ENCODE results near the gene ZSCAN20.

ZSCAN20 gene

DNA sequence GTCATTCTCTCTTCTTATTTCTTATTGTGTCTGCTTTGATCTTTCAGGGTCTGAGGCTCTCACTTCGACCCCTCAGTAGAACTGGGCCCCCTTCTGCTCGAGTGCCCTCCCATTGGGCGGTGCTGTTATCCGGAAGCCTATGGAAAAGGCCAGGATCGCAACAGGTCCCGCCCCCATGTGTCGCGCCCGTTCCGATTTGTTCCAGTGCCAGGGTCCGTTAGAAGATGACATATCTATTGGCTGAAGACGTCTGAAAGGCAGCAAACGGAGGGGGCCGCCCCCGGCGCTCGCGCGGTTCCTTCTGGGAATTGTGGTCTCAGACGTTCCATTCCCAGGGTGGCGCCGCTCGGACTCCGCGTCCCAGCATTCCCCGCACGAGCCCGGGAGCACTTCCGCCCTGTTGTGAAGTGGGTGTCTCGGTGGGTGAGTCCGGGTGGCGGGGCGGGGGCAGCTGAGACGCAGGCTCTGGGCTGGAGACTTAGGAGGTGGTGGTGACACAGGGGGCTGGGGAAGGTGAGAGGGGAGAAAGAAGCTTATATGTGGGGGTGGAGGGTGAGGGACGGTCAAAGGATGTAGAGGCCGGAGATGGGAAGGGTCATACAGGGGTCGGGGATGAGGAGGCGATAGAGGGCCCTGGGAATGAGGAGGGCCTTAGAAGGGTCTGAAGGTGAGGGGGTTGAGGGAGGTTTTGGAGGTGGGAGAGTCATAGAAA lies at the start of gene ZSCAN20:
Gene ZSCAN20 (plus strand): TSS at position 377 of the 712 bp plus-strand sequence. CDS start 6,644 bp downstream, outside the sequence.
- Histone ChIP-seq H3K27ac (ENCODE audit: low read depth, low read length) (peak within 1 kb of the TSS; percentile 80), H3K4me3 (ENCODE audit: low read length) (peak within 1 kb of the TSS; percentile 80), H3K36me3 (ENCODE audit: control insufficient read depth, insufficient read depth, low read length) (no peaks in the 10 kb centered on the region), H3K9ac (ENCODE audit: low read length) (peak within 1 kb of the TSS; percentile 42), H3K27me3 (ENCODE audit: control insufficient read depth, insufficient read depth, low read length) (no peaks in the 10 kb centered on the region), H3K4me1 (ENCODE audit: control insufficient read depth, insufficient read depth, low read length) (peaks cover 11% of the 10 kb centered on the region)

DNA sequence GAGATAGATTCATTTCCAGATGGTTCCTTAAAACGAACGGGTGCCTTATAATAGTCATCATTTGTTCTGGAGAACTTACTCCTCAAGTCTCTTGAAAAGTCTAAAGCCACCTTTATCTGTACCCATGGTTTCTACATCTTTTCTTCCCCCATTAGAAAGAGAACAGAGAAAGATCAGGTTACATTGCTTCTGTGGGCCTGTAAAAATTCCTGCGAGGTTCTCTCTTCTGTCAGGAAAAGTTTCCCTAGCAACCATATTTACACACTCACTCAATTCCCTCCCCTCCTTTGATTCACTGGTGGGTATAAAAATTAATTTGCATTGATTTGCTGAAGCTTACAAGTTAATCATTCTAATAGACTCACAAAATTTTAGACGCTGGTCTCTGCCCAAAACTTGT lies 48.2 kb upstream of the ZSCAN20 start:
- H3K27ac ChIP-seq (ENCODE audit: low read depth, low read length) = no peak overlapping the region
- peaks cover 2% of the 10 kb centered on the region for H3K36me3 ChIP-seq (ENCODE audit: control insufficient read depth, insufficient read depth, low read length)
- H3K4me3 ChIP-seq (ENCODE audit: low read length) = no peak overlapping the region
- peaks cover under 1% of the 10 kb centered on the region for H3K4me1 ChIP-seq (ENCODE audit: control insufficient read depth, insufficient read depth, low read length)
- no peak overlapping the region for H3K9ac ChIP-seq (ENCODE audit: low read length)
- H3K27me3 ChIP-seq (ENCODE audit: control insufficient read depth, insufficient read depth, low read length) = no peaks in the 10 kb centered on the region

DNA sequence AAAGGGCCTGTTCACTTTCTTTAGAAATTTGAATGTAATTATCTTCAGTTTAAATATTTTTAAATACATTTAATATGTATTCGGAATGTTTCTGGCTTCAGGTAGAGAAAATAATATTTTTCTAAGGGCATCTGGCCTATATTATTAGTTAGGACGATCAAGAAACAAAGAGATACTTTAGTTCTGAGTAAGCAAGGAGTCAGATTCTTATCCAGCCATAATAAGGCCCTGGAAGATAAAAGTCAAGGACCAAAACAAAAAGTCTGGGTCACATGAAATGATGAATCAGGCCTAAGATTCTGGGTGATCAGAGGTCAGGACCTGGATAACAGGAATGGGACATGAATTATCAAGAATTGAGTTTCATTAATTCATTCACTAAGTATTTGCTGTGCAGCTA lies 47.8 kb upstream of the ZSCAN20 start:
- Histone ChIP-seq H3K4me1 (ENCODE audit: control insufficient read depth, insufficient read depth, low read length) (peaks cover 5% of the 10 kb centered on the region), H3K36me3 (ENCODE audit: control insufficient read depth, insufficient read depth, low read length) (peaks cover 2% of the 10 kb centered on the region), H3K4me3 (ENCODE audit: low read length) (no peak overlapping the region), H3K27ac (ENCODE audit: low read depth, low read length) (no peak overlapping the region), H3K9ac (ENCODE audit: low read length) (no peak overlapping the region), H3K27me3 (ENCODE audit: control insufficient read depth, insufficient read depth, low read length) (peaks cover 3% of the 10 kb centered on the region)

DNA sequence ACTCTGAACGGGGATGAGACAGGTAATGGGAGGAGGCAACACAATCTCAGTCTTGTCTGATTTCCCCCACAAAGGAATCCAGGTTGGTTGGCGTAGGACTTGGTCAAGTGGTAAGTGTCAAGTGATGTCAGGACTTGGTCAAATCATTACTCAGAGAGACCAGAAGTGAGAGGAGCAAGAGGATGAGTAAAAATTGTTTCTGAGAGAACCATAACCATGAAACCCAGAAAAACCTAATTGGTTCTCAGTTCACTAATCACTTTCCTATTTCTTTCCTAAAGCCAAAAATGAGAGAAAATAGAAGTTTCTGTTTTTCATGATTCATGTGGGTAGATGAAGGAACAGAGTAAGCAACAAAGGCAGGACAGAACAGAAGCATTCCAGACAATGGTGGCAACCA lies 46.5 kb upstream of the ZSCAN20 start:
- no peak overlapping the region for H3K27ac ChIP-seq (ENCODE audit: low read depth, low read length)
- peaks cover 10% of the 10 kb centered on the region for H3K4me1 ChIP-seq (ENCODE audit: control insufficient read depth, insufficient read depth, low read length)
- no peak overlapping the region for H3K4me3 ChIP-seq (ENCODE audit: low read length)
- H3K36me3 ChIP-seq (ENCODE audit: control insufficient read depth, insufficient read depth, low read length) = peaks cover 2% of the 10 kb centered on the region
- peaks cover 3% of the 10 kb centered on the region for H3K27me3 ChIP-seq (ENCODE audit: control insufficient read depth, insufficient read depth, low read length)
- no peak overlapping the region for H3K9ac ChIP-seq (ENCODE audit: low read length)

DNA sequence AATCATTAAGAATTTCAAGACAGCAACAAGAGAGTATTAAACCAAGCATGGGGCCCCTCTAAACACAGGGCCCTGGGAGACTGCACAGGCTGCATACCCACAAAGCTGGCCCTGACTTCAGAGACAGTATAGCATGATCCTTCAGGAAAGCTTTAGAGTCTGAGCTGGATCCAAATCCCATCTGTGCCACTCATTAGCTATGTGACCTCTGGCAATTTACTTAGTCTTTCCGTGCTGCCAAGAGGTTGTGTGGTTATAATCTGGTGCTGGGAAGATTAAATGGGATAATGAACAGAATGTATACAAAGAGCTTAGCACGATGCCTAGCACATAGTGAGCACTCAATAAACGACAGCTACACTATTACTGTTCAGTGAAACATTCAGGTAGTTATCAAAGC lies 45.5 kb upstream of the ZSCAN20 start:
- H3K36me3 ChIP-seq (ENCODE audit: control insufficient read depth, insufficient read depth, low read length) = peaks cover 2% of the 10 kb centered on the region
- no peak overlapping the region for H3K4me3 ChIP-seq (ENCODE audit: low read length)
- peaks cover 10% of the 10 kb centered on the region for H3K4me1 ChIP-seq (ENCODE audit: control insufficient read depth, insufficient read depth, low read length)
- no peak overlapping the region for H3K9ac ChIP-seq (ENCODE audit: low read length)
- no peak overlapping the region for H3K27ac ChIP-seq (ENCODE audit: low read depth, low read length)
- H3K27me3 ChIP-seq (ENCODE audit: control insufficient read depth, insufficient read depth, low read length) = peaks cover 3% of the 10 kb centered on the region

DNA sequence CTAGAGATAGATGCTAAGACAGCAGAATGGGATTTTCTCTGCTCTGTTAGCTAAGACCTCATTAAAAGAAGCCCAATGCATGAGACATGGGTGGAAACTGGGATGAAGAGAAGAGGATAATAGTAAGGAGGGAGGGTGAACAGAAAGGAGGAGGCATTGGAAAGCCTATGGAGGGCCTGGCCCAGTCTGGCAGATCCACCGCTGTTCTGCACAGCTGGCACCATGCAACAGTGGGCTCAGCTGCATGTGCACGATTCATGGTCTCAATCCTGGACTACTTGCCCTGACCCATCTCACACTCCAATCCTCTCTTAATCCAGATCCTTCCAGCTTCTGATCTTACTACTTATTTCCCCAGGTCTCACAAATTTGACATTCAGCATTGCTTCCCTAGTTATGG lies 43.8 kb upstream of the ZSCAN20 start:
- Histone ChIP-seq H3K9ac (ENCODE audit: low read length) (no peak overlapping the region), H3K4me3 (ENCODE audit: low read length) (no peak overlapping the region)

DNA sequence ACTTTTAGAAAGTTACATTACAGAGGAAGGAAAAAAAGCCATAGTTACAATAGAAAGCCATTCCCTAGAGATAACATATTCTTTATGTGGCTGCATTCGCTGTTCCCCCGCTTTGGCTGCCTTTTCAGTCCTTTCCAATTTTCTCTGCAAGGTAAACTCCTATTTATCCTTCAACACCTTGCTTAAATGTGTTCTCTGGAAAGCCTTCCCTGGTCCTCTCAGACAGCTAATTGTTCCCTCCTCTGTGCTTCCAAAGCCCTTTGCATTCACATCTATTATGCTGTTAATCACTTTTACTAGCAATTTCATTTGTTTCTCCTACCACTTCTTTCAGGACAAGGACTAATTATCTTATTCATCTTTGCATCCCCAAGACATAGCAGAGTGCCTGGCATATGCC lies 43.1 kb upstream of the ZSCAN20 start:
- peaks cover 3% of the 10 kb centered on the region for H3K27me3 ChIP-seq (ENCODE audit: control insufficient read depth, insufficient read depth, low read length)
- H3K9ac ChIP-seq (ENCODE audit: low read length) = no peak overlapping the region
- H3K27ac ChIP-seq (ENCODE audit: low read depth, low read length) = no peak overlapping the region
- H3K4me3 ChIP-seq (ENCODE audit: low read length) = peak overlapping the region; percentile 31
- peaks cover 2% of the 10 kb centered on the region for H3K36me3 ChIP-seq (ENCODE audit: control insufficient read depth, insufficient read depth, low read length)
- H3K4me1 ChIP-seq (ENCODE audit: control insufficient read depth, insufficient read depth, low read length) = peaks cover 10% of the 10 kb centered on the region

More for the DNA sequence above, 43.8 kb upstream of the ZSCAN20 start:
- Histone ChIP-seq H3K27ac (ENCODE audit: low read depth, low read length) (no peak overlapping the region), H3K27me3 (ENCODE audit: control insufficient read depth, insufficient read depth, low read length) (peaks cover 3% of the 10 kb centered on the region), H3K4me1 (ENCODE audit: control insufficient read depth, insufficient read depth, low read length) (peaks cover 10% of the 10 kb centered on the region), H3K36me3 (ENCODE audit: control insufficient read depth, insufficient read depth, low read length) (peaks cover 2% of the 10 kb centered on the region)

DNA sequence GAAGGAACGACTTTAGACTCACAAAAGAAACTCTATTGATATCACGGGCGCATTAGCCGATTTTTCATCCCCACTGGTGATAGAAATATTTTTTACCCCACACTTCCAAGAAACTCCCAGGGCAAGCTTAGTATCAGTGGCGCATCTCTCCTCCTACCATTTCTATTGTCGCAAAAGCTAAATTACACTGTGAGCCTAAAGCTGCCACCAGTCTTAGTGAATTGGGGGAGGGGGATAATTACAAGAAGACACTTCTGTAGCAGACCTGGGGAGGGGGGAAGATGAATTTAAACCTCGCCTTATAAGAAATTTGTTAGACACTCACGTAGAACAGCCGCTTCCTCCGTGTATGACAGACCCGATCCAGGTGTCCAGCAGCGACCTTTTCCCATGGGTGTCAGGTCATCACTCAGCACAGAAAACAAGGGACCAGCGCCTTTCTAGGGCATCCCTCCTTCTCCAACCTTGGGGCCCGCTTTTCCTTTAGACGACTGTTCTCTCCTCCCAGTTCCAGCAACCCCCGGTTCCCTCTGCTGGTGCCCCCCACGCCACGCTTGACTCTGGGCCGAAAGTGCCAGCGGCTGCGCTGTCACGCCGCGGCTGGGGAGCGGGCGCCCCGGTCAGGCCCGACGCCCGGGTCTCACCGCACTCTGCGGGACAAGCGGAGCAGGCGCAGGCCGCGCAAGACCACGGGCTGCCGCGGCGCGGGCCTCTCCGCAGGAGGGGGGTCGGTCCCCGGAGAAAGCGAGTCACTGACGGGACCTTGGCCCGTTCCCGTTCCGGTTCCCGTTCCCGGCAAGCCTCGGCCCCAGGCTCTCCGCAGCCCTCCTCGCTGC lies 42.4 kb upstream of the ZSCAN20 start:
- Histone ChIP-seq H3K27ac (ENCODE audit: low read depth, low read length) (peak overlapping the region; percentile 52), H3K27me3 (ENCODE audit: control insufficient read depth, insufficient read depth, low read length) (peaks cover 3% of the 10 kb centered on the region)

DNA sequence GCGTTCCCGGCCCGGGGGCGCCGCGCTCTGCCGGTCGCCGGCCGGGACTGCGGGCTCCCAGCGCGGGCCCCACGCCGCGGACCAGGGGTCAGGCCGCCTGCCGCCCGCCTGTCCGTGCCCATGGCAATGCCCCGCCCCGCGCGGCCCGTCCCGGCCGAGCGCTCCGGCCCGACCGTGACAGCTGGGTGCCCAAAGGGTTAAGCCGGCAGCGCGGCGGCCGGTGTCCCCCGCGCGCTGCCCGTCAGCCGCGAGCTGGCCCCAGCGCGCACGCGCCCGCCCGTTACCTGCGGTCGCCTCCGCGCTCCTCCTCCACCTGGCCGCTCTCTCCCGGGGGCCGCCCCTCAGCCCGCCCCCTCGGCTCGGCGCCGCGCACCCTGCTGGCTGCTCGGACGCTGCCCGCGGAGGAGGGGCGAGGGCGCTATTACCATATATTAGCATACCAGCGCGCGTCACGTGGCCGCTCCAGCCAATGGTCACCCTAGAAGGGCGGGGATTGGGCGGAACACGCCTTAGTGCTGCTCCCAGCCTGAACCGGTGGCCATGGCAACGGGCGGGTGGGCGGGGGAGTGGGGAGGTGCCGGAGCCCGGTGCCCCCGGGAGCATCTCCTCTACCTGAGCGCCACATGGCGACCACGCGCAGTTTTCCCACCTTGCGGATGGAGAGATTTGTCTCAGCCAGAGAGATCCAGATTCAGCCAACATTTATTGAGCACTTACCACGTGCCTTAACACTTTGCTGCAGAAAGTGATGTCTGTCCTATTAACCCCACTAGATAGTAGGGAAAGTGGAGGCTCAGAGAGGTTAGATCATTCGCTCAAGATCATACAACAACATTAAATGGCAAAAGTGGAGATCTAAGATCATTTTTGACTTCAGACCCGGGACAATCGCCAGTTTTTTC lies 41.5 kb upstream of the ZSCAN20 start, which contains the start of gene PHC2:
Gene PHC2 (minus strand): TSS at position 404 of the 902 bp plus-strand sequence. CDS start 55,556 bp downstream, outside the sequence.
- H3K4me3 ChIP-seq (ENCODE audit: low read length) = peak within 1 kb of the TSS; percentile 76
- H3K36me3 ChIP-seq (ENCODE audit: control insufficient read depth, insufficient read depth, low read length) = peaks cover 2% of the 10 kb centered on the region
- peaks cover 10% of the 10 kb centered on the region for H3K4me1 ChIP-seq (ENCODE audit: control insufficient read depth, insufficient read depth, low read length)
- peak within 1 kb of the TSS; percentile 22 for H3K9ac ChIP-seq (ENCODE audit: low read length)
- H3K27me3 ChIP-seq (ENCODE audit: control insufficient read depth, insufficient read depth, low read length) = peaks cover 3% of the 10 kb centered on the region
- H3K27ac ChIP-seq (ENCODE audit: low read depth, low read length) = peak within 1 kb of the TSS; percentile 52

More for the DNA sequence above, 42.4 kb upstream of the ZSCAN20 start:
- peak overlapping the region; percentile 22 for H3K9ac ChIP-seq (ENCODE audit: low read length)
- H3K36me3 ChIP-seq (ENCODE audit: control insufficient read depth, insufficient read depth, low read length) = peaks cover 2% of the 10 kb centered on the region
- peaks cover 10% of the 10 kb centered on the region for H3K4me1 ChIP-seq (ENCODE audit: control insufficient read depth, insufficient read depth, low read length)
- peak overlapping the region; percentile 76 for H3K4me3 ChIP-seq (ENCODE audit: low read length)

DNA sequence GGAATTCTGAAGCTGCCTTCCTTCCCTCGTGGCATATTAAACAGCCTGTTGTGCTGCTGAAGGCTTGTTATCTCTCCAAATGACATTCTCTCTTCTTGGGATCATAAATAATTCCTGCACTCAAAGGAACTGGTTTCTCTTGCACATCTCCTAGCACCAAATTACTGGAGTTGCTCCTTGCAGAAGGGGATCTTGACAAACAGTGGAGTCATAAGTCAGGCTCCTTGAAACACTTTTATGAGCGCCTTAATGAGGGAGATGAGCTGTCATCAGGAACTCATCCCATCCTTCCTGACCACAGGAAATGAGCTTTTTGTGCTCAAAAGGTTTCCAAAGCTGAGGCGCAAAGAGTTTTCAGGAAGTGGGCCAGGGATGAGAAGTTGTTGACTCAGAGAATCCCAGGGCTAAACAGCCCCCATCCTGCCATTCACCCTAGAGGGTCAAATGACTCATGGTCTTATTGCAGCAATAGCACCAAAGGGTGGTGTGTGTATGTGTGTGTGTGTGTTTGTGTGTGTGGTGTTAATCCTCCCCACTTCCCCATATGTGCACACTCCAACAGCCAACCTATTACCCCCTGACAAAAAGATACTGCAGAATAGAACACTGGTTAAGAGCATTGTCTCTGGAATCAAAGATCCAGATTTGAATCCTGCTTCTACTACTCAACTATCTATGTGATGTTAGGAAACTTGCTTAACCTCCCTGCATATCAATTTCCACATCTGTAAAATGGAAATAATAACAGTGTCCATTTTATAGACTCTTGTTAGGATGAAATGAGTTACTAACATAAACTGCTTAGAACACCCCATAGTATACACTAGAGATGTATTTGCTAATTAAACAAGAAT lies 38.7 kb upstream of the ZSCAN20 start:
- Histone ChIP-seq H3K27ac (ENCODE audit: low read depth, low read length) (peak overlapping the region; percentile 36), H3K4me1 (ENCODE audit: control insufficient read depth, insufficient read depth, low read length) (peaks cover 10% of the 10 kb centered on the region)

DNA sequence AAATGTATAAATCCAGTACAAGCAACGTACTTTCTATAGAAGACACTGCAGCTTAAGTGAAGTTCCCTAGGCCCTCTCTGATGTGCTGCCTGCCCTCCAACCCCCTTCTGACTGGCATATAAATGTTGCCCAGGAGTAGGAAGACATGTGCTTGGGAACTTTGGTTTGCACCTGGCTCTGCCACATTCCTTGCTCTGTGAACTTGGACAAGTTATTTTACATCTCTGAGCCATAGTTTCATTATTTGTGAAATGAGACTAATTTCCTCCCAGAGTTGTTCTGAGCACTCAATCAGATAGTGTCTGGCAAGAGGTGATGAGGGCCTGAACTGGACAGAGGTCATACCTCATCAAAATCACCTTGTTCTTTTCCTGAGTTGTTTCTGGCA lies 38.1 kb upstream of the ZSCAN20 start:
- Histone ChIP-seq H3K36me3 (ENCODE audit: control insufficient read depth, insufficient read depth, low read length) (no peaks in the 10 kb centered on the region), H3K9ac (ENCODE audit: low read length) (no peak overlapping the region), H3K4me1 (ENCODE audit: control insufficient read depth, insufficient read depth, low read length) (peaks cover 8% of the 10 kb centered on the region), H3K27me3 (ENCODE audit: control insufficient read depth, insufficient read depth, low read length) (peaks cover 2% of the 10 kb centered on the region), H3K4me3 (ENCODE audit: low read length) (no peak overlapping the region), H3K27ac (ENCODE audit: low read depth, low read length) (no peak overlapping the region)

More for the DNA sequence above, 38.7 kb upstream of the ZSCAN20 start:
- Histone ChIP-seq H3K27me3 (ENCODE audit: control insufficient read depth, insufficient read depth, low read length) (peaks cover 3% of the 10 kb centered on the region), H3K36me3 (ENCODE audit: control insufficient read depth, insufficient read depth, low read length) (peaks cover under 1% of the 10 kb centered on the region), H3K4me3 (ENCODE audit: low read length) (no peak overlapping the region), H3K9ac (ENCODE audit: low read length) (no peak overlapping the region)

All from rectal smooth muscle tissue (tissue), 1 donor.